Mesothelial cell of epicardium (in vitro differentiated cells): ENCODE measurements around the gene TRAPPC12. TPM values are rescaled to one million over a fixed set of nuclear protein-coding genes. Genes with fewer than 3 reads are reported as not detected.
"Not testable (repeated sequence)": the region's sequence is repeated elsewhere in the genome, so short reads cannot be mapped to it uniquely, and the experiment has no call there.

Source experiments
- DNase-seq, 2 experiments: peaks; one replicate each; pipeline ENCODE4 v3.0.0; 2021; ENCODE audit warnings: low spot score in 2 of 2; ENCODE audit not compliant: unreplicated experiment in 2 of 2
- H3K27ac Mint-ChIP-seq: 2 replicates; pipeline ENCODE4 v1.8.0; 2021; ENCODE audit warnings: mixed read lengths
- H3K27me3 Mint-ChIP-seq: 2 replicates; pipeline ENCODE4 v1.8.0; 2021; ENCODE audit warnings: low read depth, mixed read lengths
- H3K36me3 Mint-ChIP-seq: 2 replicates; pipeline ENCODE4 v1.8.0; 2021; ENCODE audit warnings: mixed read lengths
- H3K4me1 Mint-ChIP-seq: 2 replicates; pipeline ENCODE4 v1.8.0; 2021; ENCODE audit warnings: mixed read lengths
- H3K4me3 Mint-ChIP-seq: 2 replicates; pipeline ENCODE4 v1.8.0; 2021; ENCODE audit warnings: mild to moderate bottlenecking, moderate library complexity, mixed read lengths
- H3K9me3 Mint-ChIP-seq: 2 replicates; pipeline ENCODE4 v1.8.0; 2021; ENCODE audit warnings: mixed read lengths
- CTCF ChIP-seq: fragments of 200-600 bp; sonication (generic); IDR thresholded peaks from one replicate; pipeline ENCODE4 v1.5.0; 2021; ENCODE audit warnings: antibody characterized with exemption; ENCODE audit not compliant: unreplicated experiment
- total RNA-seq: library from RNA; stranded (reverse); gene quantifications from 3 replicates; pipeline ENCODE4 v1.2.1, GENCODE V29; 2021

Gene TRAPPC12
- total RNA-seq, 1 donor from 2014 or later = 134 TPM

GRCh38 chr2:3491716-3492474, 112.4 kb downstream of the TRAPPC12 start:
- H3K27me3 Mint-ChIP-seq = no peaks in the 10 kb centered on the region
- H3K27ac Mint-ChIP-seq = no peak overlapping the region
- no peaks in the 10 kb centered on the region for H3K9me3 Mint-ChIP-seq
- no peak for DNase-seq
- TF ChIP-seq CTCF = no peak
- peaks cover 10% of the 10 kb centered on the region for H3K36me3 Mint-ChIP-seq
- H3K4me1 Mint-ChIP-seq = peaks cover 17% of the 10 kb centered on the region
- H3K4me3 Mint-ChIP-seq = no peak overlapping the region

- H3K27ac Mint-ChIP-seq, H3K4me3 Mint-ChIP-seq, DNase-seq, H3K9me3 Mint-ChIP-seq, H3K27me3 Mint-ChIP-seq: not testable (repeated sequence)
- Mint-ChIP-seq H3K4me1 (peaks cover 17% of the 10 kb centered on the region), H3K36me3 (peaks cover 11% of the 10 kb centered on the region)
Observed at GRCh38 chr2:3492475-3492787, 112.9 kb downstream of the TRAPPC12 start.

- Mint-ChIP-seq H3K27me3 (no peaks in the 10 kb centered on the region), H3K4me3 (no peak overlapping the region), H3K9me3 (no peaks in the 10 kb centered on the region), H3K27ac (no peak overlapping the region), H3K36me3 (peaks cover 12% of the 10 kb centered on the region), H3K4me1 (peaks cover 17% of the 10 kb centered on the region)
- no peak for DNase-seq
- no peak for TF ChIP-seq CTCF
Observed at GRCh38 chr2:3492951-3493614, 113.6 kb downstream of the TRAPPC12 start.

GRCh38 chr2:3493615-3494007, 114.1 kb downstream of the TRAPPC12 start:
- peaks cover 17% of the 10 kb centered on the region for H3K4me1 Mint-ChIP-seq
- no peaks in the 10 kb centered on the region for H3K27me3 Mint-ChIP-seq
- TF ChIP-seq CTCF = no peak
- H3K27ac Mint-ChIP-seq = no peak overlapping the region
- H3K4me3 Mint-ChIP-seq = peak overlapping the region; percentile 35
- peak in 1 of 2 experiments; percentile 61 for DNase-seq
- peaks cover 15% of the 10 kb centered on the region for H3K36me3 Mint-ChIP-seq
- H3K9me3 Mint-ChIP-seq = no peaks in the 10 kb centered on the region

GRCh38 chr2:3494984-3495666, 115.6 kb downstream of the TRAPPC12 start:
- TF ChIP-seq CTCF = no peak
- DNase-seq = no peak
- Mint-ChIP-seq H3K36me3 (peaks cover 19% of the 10 kb centered on the region), H3K4me1 (peaks cover 13% of the 10 kb centered on the region), H3K27ac (no peak overlapping the region), H3K27me3 (no peaks in the 10 kb centered on the region), H3K4me3 (no peak overlapping the region), H3K9me3 (no peaks in the 10 kb centered on the region)

GRCh38 chr2:3496708-3497080, 117.2 kb downstream of the TRAPPC12 start:
- H3K4me1 Mint-ChIP-seq = peaks cover 13% of the 10 kb centered on the region
- peaks cover 22% of the 10 kb centered on the region for H3K36me3 Mint-ChIP-seq
- H3K9me3 Mint-ChIP-seq, H3K27me3 Mint-ChIP-seq, H3K27ac Mint-ChIP-seq, DNase-seq, H3K4me3 Mint-ChIP-seq: not testable (repeated sequence)
